MM.1S (cell line): ENCODE data around the gene MSRB3.

ENCODE experiments used
- EZH2 ChIP-seq: fragments of 300-600 bp; sonication (generic); optimal IDR thresholded peaks from 2 replicates; pipeline ENCODE3; 2017; ENCODE audit warnings: low read depth, mild to moderate bottlenecking, antibody characterized with exemption, low read length, mixed read lengths
- TF ChIP-seq, protein P1 (sequence below): fragments of 300-600 bp; sonication (generic); IDR thresholded peaks from 2 replicates; pipeline ENCODE4 v1.5.1; 2016; ENCODE audit warnings: antibody characterized with exemption, low read length, mixed read lengths

GRCh38 chr12:65329721-65330120 is 51.2 kb downstream of the MSRB3 start:
- TF ChIP-seq, protein P1, sequence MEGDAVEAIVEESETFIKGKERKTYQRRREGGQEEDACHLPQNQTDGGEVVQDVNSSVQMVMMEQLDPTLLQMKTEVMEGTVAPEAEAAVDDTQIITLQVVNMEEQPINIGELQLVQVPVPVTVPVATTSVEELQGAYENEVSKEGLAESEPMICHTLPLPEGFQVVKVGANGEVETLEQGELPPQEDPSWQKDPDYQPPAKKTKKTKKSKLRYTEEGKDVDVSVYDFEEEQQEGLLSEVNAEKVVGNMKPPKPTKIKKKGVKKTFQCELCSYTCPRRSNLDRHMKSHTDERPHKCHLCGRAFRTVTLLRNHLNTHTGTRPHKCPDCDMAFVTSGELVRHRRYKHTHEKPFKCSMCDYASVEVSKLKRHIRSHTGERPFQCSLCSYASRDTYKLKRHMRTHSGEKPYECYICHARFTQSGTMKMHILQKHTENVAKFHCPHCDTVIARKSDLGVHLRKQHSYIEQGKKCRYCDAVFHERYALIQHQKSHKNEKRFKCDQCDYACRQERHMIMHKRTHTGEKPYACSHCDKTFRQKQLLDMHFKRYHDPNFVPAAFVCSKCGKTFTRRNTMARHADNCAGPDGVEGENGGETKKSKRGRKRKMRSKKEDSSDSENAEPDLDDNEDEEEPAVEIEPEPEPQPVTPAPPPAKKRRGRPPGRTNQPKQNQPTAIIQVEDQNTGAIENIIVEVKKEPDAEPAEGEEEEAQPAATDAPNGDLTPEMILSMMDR, result no peak
- no peak for TF ChIP-seq EZH2
